ENCODE results near the gene FREM2.

- TF ChIP-seq, protein P1, sequence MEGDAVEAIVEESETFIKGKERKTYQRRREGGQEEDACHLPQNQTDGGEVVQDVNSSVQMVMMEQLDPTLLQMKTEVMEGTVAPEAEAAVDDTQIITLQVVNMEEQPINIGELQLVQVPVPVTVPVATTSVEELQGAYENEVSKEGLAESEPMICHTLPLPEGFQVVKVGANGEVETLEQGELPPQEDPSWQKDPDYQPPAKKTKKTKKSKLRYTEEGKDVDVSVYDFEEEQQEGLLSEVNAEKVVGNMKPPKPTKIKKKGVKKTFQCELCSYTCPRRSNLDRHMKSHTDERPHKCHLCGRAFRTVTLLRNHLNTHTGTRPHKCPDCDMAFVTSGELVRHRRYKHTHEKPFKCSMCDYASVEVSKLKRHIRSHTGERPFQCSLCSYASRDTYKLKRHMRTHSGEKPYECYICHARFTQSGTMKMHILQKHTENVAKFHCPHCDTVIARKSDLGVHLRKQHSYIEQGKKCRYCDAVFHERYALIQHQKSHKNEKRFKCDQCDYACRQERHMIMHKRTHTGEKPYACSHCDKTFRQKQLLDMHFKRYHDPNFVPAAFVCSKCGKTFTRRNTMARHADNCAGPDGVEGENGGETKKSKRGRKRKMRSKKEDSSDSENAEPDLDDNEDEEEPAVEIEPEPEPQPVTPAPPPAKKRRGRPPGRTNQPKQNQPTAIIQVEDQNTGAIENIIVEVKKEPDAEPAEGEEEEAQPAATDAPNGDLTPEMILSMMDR (IDR thresholded peaks at IDR 0.05; ENCODE audit: low read length): no peak
- no peak for TF ChIP-seq EZH2phosphoT487 (IDR thresholded peaks at IDR 0.05; ENCODE audit: low read length)
These were observed 117.7 kb downstream of the FREM2 start for GRCh38 chr13:38804536-38804935.

All from MM.1S (cell line).